HEK293 (cell line): ENCODE measurements around the gene SULT1B1.

Experiments used
- CTCF ChIA-PET: fragments of 350-600 bp; formaldehyde crosslinking; extraction: SDS; loops from one replicate; lab custom pipeline; 2021; ENCODE audit warnings: antibody characterized with exemption; lab: Yijun Ruan, JAX
- POLR2A ChIA-PET: fragments of 300-600 bp; formaldehyde crosslinking; extraction: SDS; loops from one replicate; lab custom pipeline; 2020; ENCODE audit warnings: antibody characterized with exemption, inconsistent platforms; lab: Yijun Ruan, JAX
- H3K27ac ChIP-seq: fragments of 200-500 bp; sonication (Bioruptor generic); 2 replicates; pipeline ENCODE4 v1.5.1; 2014; ENCODE audit warnings: low read depth, low read length, control low read depth, inconsistent platforms; ENCODE audit errors: extremely low read depth
- H3K36me3 ChIP-seq, 2 experiments: fragments of 200-500 bp in 1 of 2; sonication (Bioruptor generic) in 1 of 2; 1 replicate in 1 of 2; 2 replicates in 1 of 2; pipeline ENCODE4 v1.5.1; 2014 to 2017; ENCODE audit warnings: inconsistent platforms in 2 of 2, low read length in 2 of 2; ENCODE audit not compliant: control insufficient read depth in 2 of 2, insufficient read depth in 1 of 2
- H3K4me1 ChIP-seq: fragments of 200-500 bp; sonication (Bioruptor generic); 2 replicates; pipeline ENCODE4 v1.5.1; 2014; ENCODE audit warnings: mild to moderate bottlenecking, low read length, inconsistent platforms; ENCODE audit not compliant: control insufficient read depth, insufficient read depth
- H3K4me3 ChIP-seq: 2 replicates; pipeline ENCODE4 v1.5.1; 2011; ENCODE audit warnings: low read depth, mild to moderate bottlenecking, control low read depth, low read length, moderate library complexity
- H3K9me3 ChIP-seq: fragments of 200-500 bp; sonication (Bioruptor generic); 2 replicates; pipeline ENCODE4 v1.5.1; 2014; ENCODE audit warnings: low read depth, low read length, inconsistent platforms; ENCODE audit not compliant: control insufficient read depth, insufficient read depth
- GLI4 ChIP-seq: fragments of 450-650 bp; formaldehyde crosslinking; IDR thresholded peaks from 2 replicates; pipeline ENCODE4 v1.5.1; 2016; ENCODE audit warnings: missing biosample characterization, missing genetic modification characterization
- GLIS1 ChIP-seq: fragments of 450-650 bp; formaldehyde crosslinking; IDR thresholded peaks from 2 replicates; pipeline ENCODE4 v1.5.1; 2016; ENCODE audit warnings: missing biosample characterization, missing genetic modification characterization
- HOXA7 ChIP-seq: sonication (generic); formaldehyde crosslinking; IDR thresholded peaks from 2 replicates; pipeline ENCODE4 v1.8.1; 2022; ENCODE audit warnings: missing genetic modification reagents, borderline replicate concordance
- HOXD13 ChIP-seq: sonication (generic); formaldehyde crosslinking; IDR thresholded peaks from 2 replicates; pipeline ENCODE4 v1.8.0; 2022; ENCODE audit warnings: missing genetic modification reagents, borderline replicate concordance
- KLF1 ChIP-seq: fragments of 450-650 bp; formaldehyde crosslinking; IDR thresholded peaks from 2 replicates; pipeline ENCODE4 v1.5.1; 2016; ENCODE audit warnings: missing biosample characterization, missing genetic modification characterization
- ZBTB1 ChIP-seq: fragments of 450-650 bp; formaldehyde crosslinking; IDR thresholded peaks from 2 replicates; pipeline ENCODE4 v1.5.1; 2016; ENCODE audit warnings: missing biosample characterization, missing genetic modification characterization
- ZNF112 ChIP-seq: fragments of 450-650 bp; formaldehyde crosslinking; IDR thresholded peaks from 2 replicates; pipeline ENCODE4 v1.5.0; 2017; ENCODE audit warnings: missing biosample characterization, missing genetic modification characterization
- ZNF24 ChIP-seq: fragments of 450-650 bp; formaldehyde crosslinking; IDR thresholded peaks from 2 replicates; pipeline ENCODE4 v1.5.1; 2016; ENCODE audit warnings: missing biosample characterization, missing genetic modification characterization
- ZNF280C ChIP-seq: fragments of 450-650 bp; formaldehyde crosslinking; IDR thresholded peaks from 2 replicates; pipeline ENCODE4 v1.5.1; 2016; ENCODE audit warnings: missing biosample characterization, missing genetic modification characterization
- ZNF416 ChIP-seq: fragments of 450-650 bp; formaldehyde crosslinking; IDR thresholded peaks from 2 replicates; pipeline ENCODE4 v1.5.1; 2016; ENCODE audit warnings: missing biosample characterization, missing genetic modification characterization
- ZNF530 ChIP-seq: fragments of 450-650 bp; formaldehyde crosslinking; IDR thresholded peaks from 2 replicates; pipeline ENCODE4 v1.5.1; 2016; ENCODE audit warnings: low read depth, missing biosample characterization, missing genetic modification characterization
- ZNF544 ChIP-seq: fragments of 450-650 bp; formaldehyde crosslinking; IDR thresholded peaks from 2 replicates; pipeline ENCODE4 v1.5.0; 2017; ENCODE audit warnings: missing biosample characterization, missing genetic modification characterization
- ZNF610 ChIP-seq: fragments of 450-650 bp; formaldehyde crosslinking; IDR thresholded peaks from 2 replicates; pipeline ENCODE4 v1.5.1; 2016; ENCODE audit warnings: missing biosample characterization, missing genetic modification characterization, borderline replicate concordance
- ZNF629 ChIP-seq: fragments of 450-650 bp; formaldehyde crosslinking; IDR thresholded peaks from 2 replicates; pipeline ENCODE4 v1.5.1; 2017; ENCODE audit warnings: missing biosample characterization, missing genetic modification characterization
- ZSCAN16 ChIP-seq: fragments of 450-650 bp; formaldehyde crosslinking; IDR thresholded peaks from 2 replicates; pipeline ENCODE4 v1.5.1; 2016; ENCODE audit warnings: missing biosample characterization, missing genetic modification characterization
- TF ChIP-seq, protein P1 (sequence below): fragments of 450-650 bp; formaldehyde crosslinking; IDR thresholded peaks from 2 replicates; pipeline ENCODE4 v1.5.1; 2016; ENCODE audit warnings: missing biosample characterization, missing genetic modification characterization
- TF ChIP-seq, protein P2 (sequence below): fragments of 450-650 bp; formaldehyde crosslinking; IDR thresholded peaks from 2 replicates; pipeline ENCODE4 v1.5.1; 2017; ENCODE audit warnings: missing biosample characterization, missing genetic modification characterization
- TF ChIP-seq, protein P3 (sequence below): fragments of 450-650 bp; formaldehyde crosslinking; IDR thresholded peaks from 2 replicates; pipeline ENCODE4 v1.5.1; 2017; ENCODE audit warnings: missing biosample characterization, missing genetic modification characterization
- TF ChIP-seq, protein P4 (sequence below): fragments of 450-650 bp; formaldehyde crosslinking; IDR thresholded peaks from 2 replicates; pipeline ENCODE4 v1.5.1; 2016; ENCODE audit warnings: missing biosample characterization, missing genetic modification characterization
- TF ChIP-seq, protein P5 (sequence below): fragments of 450-650 bp; formaldehyde crosslinking; IDR thresholded peaks from 2 replicates; pipeline ENCODE4 v1.5.1; 2016; ENCODE audit warnings: missing biosample characterization, missing genetic modification characterization

The SULT1B1 gene

GRCh38 chr4:69726971-69727370, 33.4 kb downstream of the SULT1B1 start (continued):
- TF ChIP-seq, protein P1, sequence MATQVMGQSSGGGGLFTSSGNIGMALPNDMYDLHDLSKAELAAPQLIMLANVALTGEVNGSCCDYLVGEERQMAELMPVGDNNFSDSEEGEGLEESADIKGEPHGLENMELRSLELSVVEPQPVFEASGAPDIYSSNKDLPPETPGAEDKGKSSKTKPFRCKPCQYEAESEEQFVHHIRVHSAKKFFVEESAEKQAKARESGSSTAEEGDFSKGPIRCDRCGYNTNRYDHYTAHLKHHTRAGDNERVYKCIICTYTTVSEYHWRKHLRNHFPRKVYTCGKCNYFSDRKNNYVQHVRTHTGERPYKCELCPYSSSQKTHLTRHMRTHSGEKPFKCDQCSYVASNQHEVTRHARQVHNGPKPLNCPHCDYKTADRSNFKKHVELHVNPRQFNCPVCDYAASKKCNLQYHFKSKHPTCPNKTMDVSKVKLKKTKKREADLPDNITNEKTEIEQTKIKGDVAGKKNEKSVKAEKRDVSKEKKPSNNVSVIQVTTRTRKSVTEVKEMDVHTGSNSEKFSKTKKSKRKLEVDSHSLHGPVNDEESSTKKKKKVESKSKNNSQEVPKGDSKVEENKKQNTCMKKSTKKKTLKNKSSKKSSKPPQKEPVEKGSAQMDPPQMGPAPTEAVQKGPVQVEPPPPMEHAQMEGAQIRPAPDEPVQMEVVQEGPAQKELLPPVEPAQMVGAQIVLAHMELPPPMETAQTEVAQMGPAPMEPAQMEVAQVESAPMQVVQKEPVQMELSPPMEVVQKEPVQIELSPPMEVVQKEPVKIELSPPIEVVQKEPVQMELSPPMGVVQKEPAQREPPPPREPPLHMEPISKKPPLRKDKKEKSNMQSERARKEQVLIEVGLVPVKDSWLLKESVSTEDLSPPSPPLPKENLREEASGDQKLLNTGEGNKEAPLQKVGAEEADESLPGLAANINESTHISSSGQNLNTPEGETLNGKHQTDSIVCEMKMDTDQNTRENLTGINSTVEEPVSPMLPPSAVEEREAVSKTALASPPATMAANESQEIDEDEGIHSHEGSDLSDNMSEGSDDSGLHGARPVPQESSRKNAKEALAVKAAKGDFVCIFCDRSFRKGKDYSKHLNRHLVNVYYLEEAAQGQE: no peak
- TF ChIP-seq KLF1 (tag by site-specific recombination) (no peak), ZNF544 (tag by site-specific recombination) (no peak), HOXD13 (CRISPR knock-in tag) (no peak), ZSCAN16 (tag by site-specific recombination) (no peak), ZNF629 (tag by site-specific recombination) (no peak), ZNF416 (tag by site-specific recombination) (no peak), ZNF530 (tag by site-specific recombination) (no peak), ZNF24 (tag by site-specific recombination) (no peak), ZBTB1 (tag by site-specific recombination) (no peak)
- TF ChIP-seq, protein P2, sequence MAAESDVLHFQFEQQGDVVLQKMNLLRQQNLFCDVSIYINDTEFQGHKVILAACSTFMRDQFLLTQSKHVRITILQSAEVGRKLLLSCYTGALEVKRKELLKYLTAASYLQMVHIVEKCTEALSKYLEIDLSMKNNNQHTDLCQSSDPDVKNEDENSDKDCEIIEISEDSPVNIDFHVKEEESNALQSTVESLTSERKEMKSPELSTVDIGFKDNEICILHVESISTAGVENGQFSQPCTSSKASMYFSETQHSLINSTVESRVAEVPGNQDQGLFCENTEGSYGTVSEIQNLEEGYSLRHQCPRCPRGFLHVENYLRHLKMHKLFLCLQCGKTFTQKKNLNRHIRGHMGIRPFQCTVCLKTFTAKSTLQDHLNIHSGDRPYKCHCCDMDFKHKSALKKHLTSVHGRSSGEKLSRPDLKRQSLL (tag by site-specific recombination): no peak
- TF ChIP-seq, protein P3, sequence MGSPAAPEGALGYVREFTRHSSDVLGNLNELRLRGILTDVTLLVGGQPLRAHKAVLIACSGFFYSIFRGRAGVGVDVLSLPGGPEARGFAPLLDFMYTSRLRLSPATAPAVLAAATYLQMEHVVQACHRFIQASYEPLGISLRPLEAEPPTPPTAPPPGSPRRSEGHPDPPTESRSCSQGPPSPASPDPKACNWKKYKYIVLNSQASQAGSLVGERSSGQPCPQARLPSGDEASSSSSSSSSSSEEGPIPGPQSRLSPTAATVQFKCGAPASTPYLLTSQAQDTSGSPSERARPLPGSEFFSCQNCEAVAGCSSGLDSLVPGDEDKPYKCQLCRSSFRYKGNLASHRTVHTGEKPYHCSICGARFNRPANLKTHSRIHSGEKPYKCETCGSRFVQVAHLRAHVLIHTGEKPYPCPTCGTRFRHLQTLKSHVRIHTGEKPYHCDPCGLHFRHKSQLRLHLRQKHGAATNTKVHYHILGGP: no peak
- TF ChIP-seq, protein P4, sequence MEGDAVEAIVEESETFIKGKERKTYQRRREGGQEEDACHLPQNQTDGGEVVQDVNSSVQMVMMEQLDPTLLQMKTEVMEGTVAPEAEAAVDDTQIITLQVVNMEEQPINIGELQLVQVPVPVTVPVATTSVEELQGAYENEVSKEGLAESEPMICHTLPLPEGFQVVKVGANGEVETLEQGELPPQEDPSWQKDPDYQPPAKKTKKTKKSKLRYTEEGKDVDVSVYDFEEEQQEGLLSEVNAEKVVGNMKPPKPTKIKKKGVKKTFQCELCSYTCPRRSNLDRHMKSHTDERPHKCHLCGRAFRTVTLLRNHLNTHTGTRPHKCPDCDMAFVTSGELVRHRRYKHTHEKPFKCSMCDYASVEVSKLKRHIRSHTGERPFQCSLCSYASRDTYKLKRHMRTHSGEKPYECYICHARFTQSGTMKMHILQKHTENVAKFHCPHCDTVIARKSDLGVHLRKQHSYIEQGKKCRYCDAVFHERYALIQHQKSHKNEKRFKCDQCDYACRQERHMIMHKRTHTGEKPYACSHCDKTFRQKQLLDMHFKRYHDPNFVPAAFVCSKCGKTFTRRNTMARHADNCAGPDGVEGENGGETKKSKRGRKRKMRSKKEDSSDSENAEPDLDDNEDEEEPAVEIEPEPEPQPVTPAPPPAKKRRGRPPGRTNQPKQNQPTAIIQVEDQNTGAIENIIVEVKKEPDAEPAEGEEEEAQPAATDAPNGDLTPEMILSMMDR (tag by site-specific recombination): no peak

GRCh38 chr4:69718396-69719271, 41.8 kb downstream of the SULT1B1 start:
- Histone ChIP-seq H3K27ac (no peak overlapping the region), H3K36me3 (no peaks in the 10 kb centered on the region), H3K9me3 (no peaks in the 10 kb centered on the region), H3K4me1 (no peaks in the 10 kb centered on the region), H3K4me3 (no peak overlapping the region)
- ChIA-PET POLR2A (no interaction called here), CTCF (no interaction called here)
- no peak for TF ChIP-seq KLF1 (tag by site-specific recombination)
- no peak for TF ChIP-seq ZNF610
- no peak for TF ChIP-seq ZNF280C (tag by site-specific recombination)
- no peak for TF ChIP-seq GLIS1 (tag by site-specific recombination)
- TF ChIP-seq, protein P1: no peak
- no peak for TF ChIP-seq ZNF112
- TF ChIP-seq HOXA7 (CRISPR knock-in tag): no peak
- TF ChIP-seq GLI4 (tag by site-specific recombination): no peak
- TF ChIP-seq, protein P5, sequence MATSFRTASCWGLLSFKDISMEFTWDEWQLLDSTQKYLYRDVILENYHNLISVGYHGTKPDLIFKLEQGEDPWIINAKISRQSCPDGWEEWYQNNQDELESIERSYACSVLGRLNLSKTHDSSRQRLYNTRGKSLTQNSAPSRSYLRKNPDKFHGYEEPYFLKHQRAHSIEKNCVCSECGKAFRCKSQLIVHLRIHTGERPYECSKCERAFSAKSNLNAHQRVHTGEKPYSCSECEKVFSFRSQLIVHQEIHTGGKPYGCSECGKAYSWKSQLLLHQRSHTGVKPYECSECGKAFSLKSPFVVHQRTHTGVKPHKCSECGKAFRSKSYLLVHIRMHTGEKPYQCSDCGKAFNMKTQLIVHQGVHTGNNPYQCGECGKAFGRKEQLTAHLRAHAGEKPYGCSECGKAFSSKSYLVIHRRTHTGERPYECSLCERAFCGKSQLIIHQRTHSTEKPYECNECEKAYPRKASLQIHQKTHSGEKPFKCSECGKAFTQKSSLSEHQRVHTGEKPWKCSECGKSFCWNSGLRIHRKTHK (tag by site-specific recombination): no peak
